HUES6 (cell line): Measurements from ENCODE around the gene POMT2.

Experiments used
- H3K27ac ChIP-seq: 2 replicates; pipeline ENCODE4 v1.7.0; 2013; ENCODE audit warnings: low read depth, mild to moderate bottlenecking, low read length, inconsistent platforms
- H3K27me3 ChIP-seq: 2 replicates; pipeline ENCODE4 v1.6.1; 2013; ENCODE audit warnings: low read length; ENCODE audit not compliant: control insufficient read depth, insufficient read depth
- H3K36me3 ChIP-seq: 2 replicates; pipeline ENCODE4 v1.6.1; 2013; ENCODE audit warnings: low read length; ENCODE audit not compliant: control insufficient read depth, insufficient read depth
- H3K4me1 ChIP-seq: 2 replicates; pipeline ENCODE4 v1.6.1; 2013; ENCODE audit warnings: low read length; ENCODE audit not compliant: control insufficient read depth, insufficient read depth
- H3K4me3 ChIP-seq: 2 replicates; pipeline ENCODE4 v1.5.1; 2013; ENCODE audit warnings: low read depth, low read length
- H3K9ac ChIP-seq: one replicate; pipeline ENCODE4 v1.6.1; 2013; ENCODE audit warnings: mild to moderate bottlenecking, low read length
- H3K9me3 ChIP-seq: 2 replicates; pipeline ENCODE4 v1.6.1; 2013; ENCODE audit warnings: low read depth, low read length; ENCODE audit not compliant: control insufficient read depth, insufficient read depth

Gene POMT2

DNA sequence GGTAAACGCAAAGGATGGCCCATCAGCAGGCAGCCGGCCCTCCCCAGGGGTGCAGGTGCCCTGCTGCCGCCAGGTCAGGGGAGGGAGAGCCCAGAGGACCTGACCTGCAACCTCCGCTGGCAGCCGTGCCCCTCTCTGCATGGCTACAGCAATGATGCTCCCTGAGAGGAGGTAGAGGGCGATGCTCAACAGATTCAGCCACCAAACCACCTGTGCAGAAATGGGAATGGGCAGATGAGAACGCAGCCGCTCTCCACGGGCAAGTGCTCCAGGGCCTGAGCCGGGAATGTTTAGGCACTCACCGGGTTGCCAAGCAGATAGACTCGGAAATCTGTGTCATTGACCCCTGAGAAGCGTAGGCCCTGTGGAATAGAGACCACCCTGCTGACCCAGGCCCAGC, 41.0 kb downstream of the POMT2 start:
- Histone ChIP-seq H3K9me3 (no peaks in the 10 kb centered on the region), H3K9ac (no peak overlapping the region), H3K36me3 (peaks cover 45% of the 10 kb centered on the region), H3K27ac (no peak overlapping the region), H3K27me3 (no peaks in the 10 kb centered on the region), H3K4me3 (no peak overlapping the region), H3K4me1 (no peaks in the 10 kb centered on the region)

DNA sequence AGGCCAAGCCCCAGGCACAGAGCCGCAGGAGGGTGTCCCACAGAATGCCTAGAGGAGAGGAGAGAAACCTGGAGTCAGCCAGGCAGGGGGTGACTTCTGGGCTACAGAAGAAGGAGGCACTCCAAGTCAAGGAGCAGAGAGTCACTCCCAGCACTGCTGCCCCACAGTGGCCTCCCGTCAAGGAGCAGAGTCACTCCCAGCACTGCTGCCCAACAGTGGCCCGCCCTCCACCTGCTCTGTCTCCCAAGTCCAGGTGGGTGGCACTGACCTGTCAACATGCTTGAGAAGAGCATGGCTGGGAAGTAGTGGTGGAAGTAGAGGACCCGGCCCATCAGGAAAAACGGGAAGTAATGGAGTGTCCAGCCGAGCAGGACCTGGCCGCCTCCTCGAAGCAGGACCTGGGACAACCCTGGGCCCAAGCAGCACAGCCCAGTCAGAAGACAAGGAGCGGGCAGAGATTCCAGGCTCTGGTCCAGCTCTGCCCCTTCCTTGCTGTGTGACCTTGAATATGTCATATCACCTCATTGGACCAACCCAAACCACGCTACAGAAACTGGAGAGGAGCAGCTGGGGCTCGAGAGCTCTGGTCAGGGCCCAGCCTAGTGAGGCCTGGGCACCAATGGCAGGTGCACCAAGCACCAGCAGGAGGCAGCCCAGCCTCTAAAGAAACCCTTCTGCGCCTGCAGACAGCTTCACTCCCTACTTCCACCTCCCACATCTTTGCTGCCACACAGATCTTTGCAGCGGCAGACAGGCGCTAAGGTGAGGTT, 42.0 kb downstream of the POMT2 start:
- Histone ChIP-seq H3K4me1 (no peaks in the 10 kb centered on the region), H3K27me3 (peaks cover 3% of the 10 kb centered on the region; the same call in 1 of the 2 replicates), H3K9me3 (no peaks in the 10 kb centered on the region), H3K36me3 (peaks cover 35% of the 10 kb centered on the region), H3K9ac (no peak overlapping the region), H3K4me3 (no peak overlapping the region), H3K27ac (no peak overlapping the region)

DNA sequence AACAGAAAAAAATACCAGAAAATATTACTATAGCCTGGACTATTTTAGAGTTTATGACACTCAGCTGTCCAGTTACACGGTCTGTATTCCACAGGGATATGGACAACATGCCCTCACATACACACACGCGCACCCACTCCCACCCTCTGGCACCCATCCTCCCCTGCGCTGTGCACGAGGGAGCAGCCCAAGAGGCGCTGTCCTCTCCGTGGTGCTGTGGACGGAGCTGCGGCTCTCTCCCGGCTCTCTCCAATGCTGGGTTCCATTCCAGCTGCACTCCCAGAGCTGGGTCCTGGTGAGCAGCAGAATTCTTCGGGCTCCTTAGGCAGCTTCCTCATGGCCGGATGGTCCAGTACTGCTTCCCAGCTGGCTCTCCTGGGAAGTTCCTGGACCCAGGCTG, 43.7 kb downstream of the POMT2 start:
- peaks cover 28% of the 10 kb centered on the region for H3K36me3 ChIP-seq
- no peaks in the 10 kb centered on the region for H3K9me3 ChIP-seq
- H3K27me3 ChIP-seq = peaks cover 16% of the 10 kb centered on the region
- H3K9ac ChIP-seq = no peak overlapping the region
- H3K4me1 ChIP-seq = no peaks in the 10 kb centered on the region
- no peak overlapping the region for H3K4me3 ChIP-seq
- H3K27ac ChIP-seq = no peak overlapping the region

DNA sequence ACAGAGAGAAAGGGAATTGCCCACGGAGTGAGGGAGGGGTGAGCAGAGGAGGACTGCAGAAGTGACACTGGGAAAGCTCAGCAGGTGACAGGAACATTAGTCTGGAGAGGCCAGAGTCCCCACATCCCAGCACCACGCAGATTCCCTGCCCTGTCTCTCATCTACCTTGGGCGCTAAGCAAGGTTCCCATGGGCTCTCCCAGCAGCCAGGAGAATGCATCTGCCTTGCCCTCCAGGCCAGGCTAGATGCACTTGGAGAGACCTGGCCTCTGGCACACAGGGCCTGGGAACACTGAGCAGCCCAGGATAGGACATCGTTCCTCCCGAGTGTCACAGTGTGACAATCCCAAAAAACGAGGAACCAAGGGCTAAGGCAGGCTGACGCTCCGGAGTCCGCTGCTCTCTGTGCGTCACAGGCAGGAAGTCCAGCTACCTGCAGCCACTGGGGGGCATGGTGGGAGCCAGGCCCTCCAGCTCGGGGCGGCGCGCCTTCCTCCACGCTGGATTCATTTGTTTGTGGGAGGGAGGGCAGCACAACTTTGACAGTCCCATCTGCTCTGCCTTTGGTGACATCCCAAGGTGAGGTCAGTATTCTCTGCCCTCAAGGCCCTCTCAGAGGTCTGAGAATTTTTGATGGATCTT, 44.3 kb downstream of the POMT2 start:
- no peak overlapping the region for H3K4me3 ChIP-seq
- no peak overlapping the region for H3K27ac ChIP-seq
- H3K36me3 ChIP-seq = peaks cover 28% of the 10 kb centered on the region
- no peaks in the 10 kb centered on the region for H3K9me3 ChIP-seq
- H3K9ac ChIP-seq = no peak overlapping the region
- peaks cover 22% of the 10 kb centered on the region for H3K27me3 ChIP-seq
- H3K4me1 ChIP-seq = no peaks in the 10 kb centered on the region

DNA sequence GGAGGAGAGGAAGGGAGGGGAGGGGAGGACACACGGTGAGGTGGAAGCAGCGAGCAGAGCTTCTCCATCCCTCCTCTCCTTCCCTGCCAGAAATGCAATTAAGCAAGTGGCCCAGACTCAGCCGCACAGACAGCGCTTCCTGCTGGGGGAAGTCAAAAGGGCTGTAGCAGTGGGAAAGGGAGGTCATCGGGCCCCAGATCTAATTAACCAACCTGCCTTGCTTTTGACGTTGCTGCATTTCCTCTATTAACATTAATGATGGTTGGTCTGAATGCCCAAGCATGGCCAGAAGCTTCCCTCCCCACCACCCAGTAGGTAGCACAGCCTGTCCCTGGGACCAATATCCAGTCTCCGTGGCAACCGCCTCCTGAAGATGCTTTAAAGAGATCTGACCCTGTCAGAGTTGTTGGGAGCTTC, 45.1 kb downstream of the POMT2 start:
- Histone ChIP-seq H3K36me3 (peaks cover 28% of the 10 kb centered on the region), H3K9ac (no peak overlapping the region), H3K27ac (no peak overlapping the region), H3K4me1 (peaks cover 3% of the 10 kb centered on the region; the same call in 1 of the 2 replicates), H3K4me3 (no peak overlapping the region), H3K9me3 (no peaks in the 10 kb centered on the region), H3K27me3 (peaks cover 30% of the 10 kb centered on the region)

DNA sequence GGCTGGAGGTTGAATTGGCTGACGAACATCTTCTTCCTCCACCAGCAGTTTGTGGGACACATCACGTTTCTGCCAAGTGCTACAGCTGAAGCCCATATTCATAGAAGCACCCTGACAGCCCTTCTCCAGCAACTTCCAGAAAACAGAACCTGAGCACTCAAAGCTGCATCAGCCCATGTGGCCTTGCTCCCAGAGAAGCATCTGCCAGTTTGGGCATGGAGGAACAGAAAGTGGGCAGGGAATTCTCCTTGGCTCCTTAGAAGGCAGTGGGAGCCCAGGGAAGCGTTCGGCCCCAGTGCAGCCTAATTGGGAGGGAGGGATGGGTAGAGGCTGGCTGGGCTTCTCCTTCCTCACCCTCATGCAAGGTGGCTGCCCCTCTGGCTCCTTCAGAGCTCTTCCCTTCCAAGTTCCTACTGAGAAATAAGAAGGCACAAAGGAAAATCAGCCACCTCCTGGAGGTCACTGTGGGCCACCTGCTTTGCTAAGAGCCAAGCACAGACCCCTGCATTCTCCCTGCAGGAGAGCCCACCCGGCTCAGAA, 45.6 kb downstream of the POMT2 start:
- H3K4me3 ChIP-seq = no peak overlapping the region

DNA sequence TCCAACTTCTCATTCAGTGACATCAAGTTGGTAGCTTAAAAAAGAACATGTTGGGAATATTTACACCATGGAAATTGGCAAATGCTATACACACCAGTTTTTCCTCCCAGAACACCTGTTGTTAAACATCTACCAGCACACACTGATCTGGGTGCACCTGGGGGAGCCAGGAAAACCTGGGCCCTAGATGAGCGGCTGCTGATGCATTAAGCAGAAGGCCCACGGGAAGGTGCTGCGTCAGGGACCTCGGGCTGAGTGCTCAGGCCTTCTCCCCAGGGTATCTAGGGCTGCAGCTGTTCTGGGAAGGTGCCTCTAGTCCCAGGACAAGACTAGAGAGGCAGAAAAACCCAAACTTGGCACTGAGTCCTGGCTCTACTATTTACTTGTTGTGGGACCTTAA, 46.9 kb downstream of the POMT2 start:
- peaks cover 3% of the 10 kb centered on the region; the same call in 1 of the 2 replicates for H3K4me1 ChIP-seq
- H3K9me3 ChIP-seq = no peaks in the 10 kb centered on the region
- peaks cover 48% of the 10 kb centered on the region for H3K27me3 ChIP-seq

More for the DNA sequence above, 45.6 kb downstream of the POMT2 start:
- peaks cover 35% of the 10 kb centered on the region for H3K27me3 ChIP-seq
- no peaks in the 10 kb centered on the region for H3K9me3 ChIP-seq
- H3K27ac ChIP-seq = no peak overlapping the region
- H3K9ac ChIP-seq = no peak overlapping the region
- peaks cover 25% of the 10 kb centered on the region for H3K36me3 ChIP-seq
- H3K4me1 ChIP-seq = peaks cover 3% of the 10 kb centered on the region; the same call in 1 of the 2 replicates

DNA sequence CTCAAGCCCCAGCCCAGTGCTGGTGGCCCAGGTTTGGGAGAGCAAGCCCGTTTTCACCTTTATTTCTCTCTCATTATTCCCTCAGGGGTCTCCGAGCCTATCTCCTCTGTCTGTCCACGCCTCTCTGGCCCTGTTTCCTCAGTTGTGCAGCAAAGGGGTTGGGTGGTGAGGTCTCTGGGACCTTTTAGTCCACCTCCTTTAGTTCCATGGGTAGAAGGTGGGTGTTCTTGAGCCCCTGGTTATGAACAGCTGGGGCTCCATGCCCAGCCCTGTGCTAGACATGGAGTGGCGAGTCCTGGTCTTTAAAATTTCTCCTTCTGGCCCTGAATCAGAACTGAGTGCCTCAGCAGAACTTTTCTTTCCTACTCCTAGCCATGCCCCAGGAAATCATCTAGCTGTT, 48.4 kb downstream of the POMT2 start:
- H3K9me3 ChIP-seq = peaks cover 8% of the 10 kb centered on the region
- no peak overlapping the region for H3K9ac ChIP-seq
- peaks cover 3% of the 10 kb centered on the region; the same call in 1 of the 2 replicates for H3K4me1 ChIP-seq
- no peak overlapping the region for H3K4me3 ChIP-seq
- H3K27ac ChIP-seq = no peak overlapping the region
- peaks cover 62% of the 10 kb centered on the region for H3K27me3 ChIP-seq
- H3K36me3 ChIP-seq = 0 out of 2 replicates have a peak, but pooled peaks cover 3% of the 10 kb centered on the region

More for the DNA sequence above, 46.9 kb downstream of the POMT2 start:
- H3K36me3 ChIP-seq = peaks cover 12% of the 10 kb centered on the region
- no peak overlapping the region for H3K27ac ChIP-seq
- H3K4me3 ChIP-seq = no peak overlapping the region
- H3K9ac ChIP-seq = no peak overlapping the region

DNA sequence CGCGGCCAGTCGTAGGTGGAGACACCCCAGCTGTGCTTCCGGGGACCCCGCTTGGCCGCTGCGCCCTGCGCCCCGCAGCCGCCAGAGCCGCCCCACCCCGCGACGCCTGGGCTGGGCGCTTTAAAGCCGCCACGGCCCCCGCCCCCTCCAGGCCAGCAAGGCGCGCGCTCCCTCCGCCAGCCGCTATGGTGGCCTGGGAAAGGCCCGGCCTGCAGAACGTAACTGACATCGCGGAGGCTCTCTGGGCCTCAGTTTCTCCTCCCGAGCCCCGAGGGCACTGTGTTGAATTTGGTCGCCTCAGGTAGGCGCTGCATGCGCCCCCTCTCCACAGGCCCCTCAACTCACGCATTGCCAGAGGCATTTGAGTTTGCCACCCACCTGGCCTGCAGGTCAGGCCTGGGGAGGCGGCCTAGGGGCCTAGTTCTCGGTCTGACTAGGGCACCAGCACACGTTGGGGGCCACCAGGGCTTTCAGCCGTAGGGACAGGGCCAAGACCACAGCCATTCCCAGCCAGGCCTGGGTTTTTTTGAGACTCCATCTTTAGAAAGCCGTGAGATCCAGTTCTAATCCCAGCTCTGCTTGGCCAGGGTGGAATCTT, 49.5 kb downstream of the POMT2 start, which contains the start of gene NGB:
TSS of gene NGB (minus strand) at position 94 of the 598 bp plus-strand sequence. CDS start 269 bp downstream, outside the sequence.
- H3K9ac ChIP-seq = no peak within 1 kb of the TSS
- no peaks in the 10 kb centered on the region for H3K36me3 ChIP-seq
- peaks cover 62% of the 10 kb centered on the region for H3K27me3 ChIP-seq
- H3K4me3 ChIP-seq = peak within 1 kb of the TSS; percentile 60
- peaks cover 8% of the 10 kb centered on the region for H3K9me3 ChIP-seq
- H3K27ac ChIP-seq = no peak within 1 kb of the TSS
- peaks cover 3% of the 10 kb centered on the region; the same call in 1 of the 2 replicates for H3K4me1 ChIP-seq

DNA sequence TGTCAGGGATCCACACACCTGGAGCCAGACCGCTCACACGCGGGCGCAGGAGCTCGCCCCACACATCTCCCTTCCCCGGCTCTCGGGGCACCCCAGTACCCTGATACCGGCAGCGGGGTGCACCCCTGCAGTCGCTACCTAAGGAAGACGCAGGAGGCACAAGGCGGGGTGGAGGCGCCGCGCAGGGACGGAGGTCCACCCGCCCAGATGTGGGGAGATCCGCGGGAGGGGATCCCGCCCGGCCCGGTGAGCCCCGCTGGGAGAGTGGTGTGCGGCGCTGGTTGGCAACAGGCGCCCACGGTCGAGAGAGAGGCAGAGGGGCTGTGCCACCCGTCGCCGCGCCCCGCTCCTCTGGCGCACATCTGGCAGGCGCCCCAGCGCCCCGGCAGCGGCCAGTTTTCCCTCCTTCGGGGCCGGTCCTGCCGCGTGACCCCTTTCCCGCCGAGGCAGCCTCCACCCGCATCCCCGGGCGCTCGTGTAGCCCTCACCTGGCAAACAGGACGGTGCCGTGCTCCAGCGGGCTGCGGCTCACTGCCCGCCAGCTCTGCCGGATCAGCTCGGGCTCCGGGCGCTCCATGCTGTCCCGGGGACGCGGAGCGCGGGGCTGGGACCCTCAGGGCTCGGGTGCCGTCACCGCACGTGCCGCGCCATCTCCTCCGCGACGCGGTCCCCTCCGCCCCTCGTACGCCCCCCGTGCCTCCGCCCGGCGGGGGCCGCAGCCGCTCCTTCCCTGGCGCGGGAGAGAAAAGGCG, 50.1 kb downstream of the POMT2 start:
- H3K9me3 ChIP-seq = peaks cover 8% of the 10 kb centered on the region
- H3K4me3 ChIP-seq = peak overlapping the region; percentile 60
- no peak overlapping the region for H3K9ac ChIP-seq
- peaks cover 62% of the 10 kb centered on the region for H3K27me3 ChIP-seq
- no peaks in the 10 kb centered on the region for H3K36me3 ChIP-seq
- H3K4me1 ChIP-seq = peaks cover 3% of the 10 kb centered on the region; the same call in 1 of the 2 replicates
- H3K27ac ChIP-seq = no peak overlapping the region
